NCI-H748 (cell line): ENCODE results near the gene WLS.

Source experiments
- DNase-seq: peaks from one replicate; lab custom pipeline; 2025; ENCODE audit not compliant: unreplicated experiment; lab: John Stamatoyannopoulos, UW

The WLS gene

GRCh38 chr1:68228851-68229250 lies 3.5 kb downstream of the WLS start:
- no peak for DNase-seq

GRCh38 chr1:68227598-68227997 lies 4.7 kb downstream of the WLS start:
- no peak for DNase-seq

DNA sequence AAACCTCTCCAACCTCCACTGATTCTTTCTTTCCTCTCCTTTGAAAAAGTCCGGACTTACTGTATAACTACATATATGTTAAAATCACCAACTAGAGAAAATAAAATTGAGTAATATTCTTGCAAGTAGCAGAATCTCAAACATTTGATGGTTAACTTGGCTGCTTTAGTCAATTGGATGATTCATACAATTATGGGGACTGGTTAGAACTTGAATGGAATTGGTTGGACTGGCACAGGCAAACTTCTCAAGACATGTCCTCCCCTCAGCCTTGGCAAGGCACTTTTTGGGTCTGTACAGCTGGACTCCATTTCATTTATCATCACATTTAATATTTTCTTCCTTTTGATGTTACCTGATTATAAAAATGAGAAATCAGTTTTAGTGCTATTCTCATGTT lies 6.5 kb downstream of the WLS start:
- no peak for DNase-seq

DNA sequence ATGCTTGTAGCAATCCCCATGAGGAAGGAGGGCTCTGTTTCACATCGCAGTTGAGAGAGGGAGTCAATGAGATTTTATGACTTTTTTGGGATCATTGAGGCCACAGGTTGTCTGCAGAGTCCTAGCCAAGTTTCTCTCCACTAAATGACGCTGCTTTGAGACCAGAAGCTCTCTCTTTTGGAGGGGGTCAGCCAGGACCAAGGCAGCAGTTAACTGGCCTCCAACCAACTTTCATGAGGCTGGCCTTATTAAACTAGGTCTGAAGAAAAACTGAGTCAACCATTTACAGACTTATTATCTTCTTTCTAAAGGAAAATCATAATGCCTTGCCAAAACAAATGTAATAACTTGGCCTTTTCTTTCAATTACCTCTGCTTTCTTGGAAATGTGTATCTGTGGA lies 8.6 kb downstream of the WLS start:
- DNase-seq = no peak

DNA sequence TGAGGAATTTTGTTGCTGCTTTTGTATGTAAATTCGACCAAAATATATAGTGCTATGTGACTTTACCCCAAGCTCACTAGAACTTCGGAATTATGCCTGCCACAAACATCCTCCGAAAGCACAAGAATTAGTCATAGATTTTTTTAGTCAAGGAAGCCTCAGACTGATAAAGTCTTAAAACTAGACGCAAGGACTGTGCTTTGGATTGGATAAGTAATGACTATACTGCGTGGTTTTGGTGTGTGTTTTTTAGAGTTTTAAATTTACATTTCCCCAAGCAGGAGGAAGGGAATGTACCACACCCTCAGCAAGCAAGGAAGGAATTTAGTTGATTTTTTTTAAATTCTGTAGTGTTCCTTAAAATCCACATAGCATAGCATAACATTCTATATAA lies 10.3 kb downstream of the WLS start:
- no peak for DNase-seq

DNA sequence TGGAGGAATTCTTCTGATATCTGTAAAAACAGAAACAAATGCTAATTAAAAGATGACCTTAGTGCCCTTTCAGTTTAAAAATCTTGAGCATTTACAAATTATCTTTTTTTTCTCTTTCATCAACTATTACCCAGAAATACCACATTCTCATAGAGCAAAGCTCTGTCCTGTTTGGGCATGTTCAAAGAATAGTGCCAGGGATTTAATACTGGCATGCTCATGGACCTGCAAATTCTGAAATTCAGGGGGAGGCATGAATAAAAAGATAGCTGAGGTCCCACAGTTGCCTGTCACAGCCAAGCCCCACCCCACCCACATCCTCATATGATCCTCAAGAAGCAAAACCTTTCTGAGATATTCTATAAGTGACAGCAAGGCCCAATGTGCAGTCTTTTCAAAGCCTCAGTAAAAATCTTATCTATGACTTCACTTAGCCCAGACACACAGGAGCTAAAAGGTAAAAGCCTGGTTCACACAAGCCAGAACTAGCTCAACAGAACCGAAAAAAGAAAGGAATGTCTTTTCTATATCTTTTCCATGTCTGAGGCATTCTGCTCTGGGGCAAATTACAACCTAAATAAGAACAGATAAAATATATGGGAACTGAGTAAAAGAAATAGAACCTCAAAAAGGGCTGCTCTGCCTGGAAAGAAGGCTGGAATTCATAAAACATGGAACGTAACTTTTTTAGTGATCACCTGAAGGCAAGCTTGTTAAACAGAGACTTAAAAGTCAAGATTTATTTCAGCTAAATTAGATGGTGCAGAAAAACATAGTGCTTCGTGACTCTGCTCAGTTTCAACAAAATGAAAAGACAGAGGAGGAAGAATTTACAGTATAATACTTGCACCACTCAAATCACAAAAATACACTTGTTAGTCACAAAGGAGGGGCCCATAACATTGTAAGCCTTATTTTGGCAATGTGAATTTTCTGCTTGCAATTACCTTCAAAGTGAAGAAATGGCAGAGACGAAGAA lies 11.0 kb downstream of the WLS start:
- no peak for DNase-seq

DNA sequence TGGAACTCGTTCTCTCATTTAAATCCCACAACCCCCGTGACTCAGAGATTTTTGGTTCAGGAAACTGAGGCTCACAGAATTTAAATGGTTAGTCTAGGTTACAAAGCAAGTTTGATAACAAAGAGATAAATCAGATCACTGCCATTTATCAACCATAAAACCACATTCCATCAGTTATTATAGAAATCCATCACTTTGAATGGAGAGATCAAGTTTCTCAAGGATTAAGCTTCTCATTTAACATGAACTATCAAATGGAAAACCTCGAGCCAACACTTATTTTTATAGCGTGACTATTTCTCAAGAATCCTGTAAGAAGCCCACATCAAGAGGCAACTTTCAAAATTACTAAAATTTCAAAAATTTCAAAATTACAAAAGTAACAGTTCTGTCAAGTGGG lies 11.9 kb downstream of the WLS start:
- DNase-seq = no peak

- no peak for DNase-seq
Observed at GRCh38 chr1:68218490-68218889, 13.8 kb downstream of the WLS start.

GRCh38 chr1:68217618-68218017 lies 14.7 kb downstream of the WLS start:
- no peak for DNase-seq

DNA sequence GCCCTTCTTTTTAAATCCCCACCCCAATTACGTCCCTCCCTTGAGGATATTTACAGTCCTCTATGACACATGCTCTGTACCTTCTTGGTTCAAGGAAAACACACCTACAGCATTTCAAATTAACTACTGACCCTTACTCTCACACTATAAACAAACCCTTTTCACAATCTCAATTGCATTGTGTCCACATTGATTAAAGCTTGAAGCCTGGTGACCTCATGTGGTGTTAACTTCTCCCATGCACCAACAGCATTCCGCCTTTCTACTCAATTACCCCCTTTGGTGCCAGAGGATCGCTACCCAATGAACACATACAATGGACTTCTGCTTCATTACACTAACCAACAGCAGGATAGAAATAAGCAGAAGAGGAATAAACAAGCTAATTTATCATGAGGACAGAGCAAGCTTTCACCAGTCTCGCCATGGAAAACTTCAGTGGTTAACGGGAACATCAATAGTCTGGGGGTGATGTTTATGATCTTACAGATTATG lies 15.2 kb downstream of the WLS start:
- DNase-seq = peak; percentile 96

GRCh38 chr1:68216089-68216772 lies 16.1 kb downstream of the WLS start:
- DNase-seq = no peak

- peak; percentile 62 for DNase-seq
Observed at GRCh38 chr1:68213843-68214242, 18.5 kb downstream of the WLS start.

DNA sequence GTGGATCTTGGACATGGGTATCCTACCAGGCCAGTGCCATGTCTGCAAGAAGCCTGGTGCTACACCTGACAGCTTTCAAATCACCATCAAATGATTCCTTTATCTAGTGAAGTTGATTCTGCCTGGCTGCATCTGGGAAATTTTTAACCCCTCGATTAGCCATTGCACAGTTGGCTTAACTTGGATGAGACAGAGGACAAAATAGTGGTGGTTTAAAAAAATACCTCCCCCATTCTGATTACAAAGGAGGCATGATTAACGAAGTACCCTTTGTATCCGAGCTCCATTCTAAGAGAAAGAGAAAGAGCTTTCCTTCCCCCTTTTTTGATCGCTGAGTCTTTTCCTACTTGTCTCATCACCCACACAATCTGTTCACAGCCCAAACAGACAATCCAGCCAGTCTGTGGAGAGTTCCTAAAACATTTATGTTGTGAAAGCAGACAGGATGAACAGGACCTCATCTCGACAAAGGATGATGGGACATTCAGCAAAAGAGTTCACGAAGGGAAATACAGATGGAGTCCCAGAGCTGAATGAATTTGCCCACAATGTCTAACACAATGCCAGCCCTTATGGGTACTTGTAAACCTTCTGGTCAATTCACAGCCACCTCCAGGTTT lies 20.5 kb downstream of the WLS start:
- DNase-seq = no peak

- no peak for DNase-seq
Observed at GRCh38 chr1:68210829-68211228, 21.5 kb downstream of the WLS start.

DNA sequence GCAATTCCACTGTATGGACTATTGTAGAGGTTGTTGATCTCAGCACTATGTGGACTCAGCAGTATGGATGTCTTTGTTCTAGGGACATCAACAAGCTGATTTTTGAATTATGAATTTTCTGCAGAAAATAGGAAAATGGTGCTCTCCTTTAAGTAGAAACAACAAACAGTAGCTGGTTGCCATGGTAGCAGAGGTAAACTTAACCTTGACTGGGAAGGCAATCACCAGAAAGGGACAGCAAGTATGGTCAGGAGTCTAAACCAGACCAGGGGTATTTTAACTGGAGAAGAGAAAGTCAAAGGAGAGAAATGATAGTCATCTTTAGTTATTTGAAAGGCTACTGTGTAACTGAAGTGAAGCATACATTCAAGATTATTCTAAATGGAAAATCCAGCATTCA lies 22.3 kb downstream of the WLS start:
- peak; percentile 9 for DNase-seq

GRCh38 chr1:68206848-68207689 lies 25.3 kb downstream of the WLS start:
- no peak for DNase-seq

- no peak for DNase-seq
Observed at GRCh38 chr1:68205794-68206358, 26.4 kb downstream of the WLS start.

DNA sequence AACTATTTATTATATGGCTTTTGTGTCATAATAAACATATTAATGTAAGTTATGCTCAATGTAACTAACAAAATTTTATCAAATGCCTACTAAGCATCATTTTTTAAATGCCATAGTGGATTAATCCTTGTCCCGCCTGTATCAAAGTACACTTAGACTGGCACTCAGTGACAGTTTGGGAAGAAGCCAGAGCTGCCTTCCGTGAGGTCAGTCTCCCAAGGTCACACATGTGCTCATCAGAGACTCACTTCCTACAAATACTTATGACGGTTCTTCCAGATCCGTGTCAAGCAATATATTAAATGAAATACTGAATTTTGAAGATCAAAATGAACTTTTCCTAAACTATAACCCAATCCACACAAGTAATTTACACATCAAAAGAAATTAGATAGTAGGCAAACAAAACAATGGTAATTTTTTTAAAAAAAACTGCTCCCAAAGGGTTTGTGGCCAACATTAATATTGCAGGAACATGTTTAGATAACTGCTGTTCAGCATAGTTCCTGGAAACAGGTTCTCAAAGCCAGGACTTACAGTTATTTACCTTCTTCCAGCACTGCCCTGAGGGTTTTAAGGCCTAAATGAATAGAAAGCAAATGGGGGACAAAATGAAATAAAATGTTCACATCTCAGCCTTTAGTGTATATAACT lies 27.2 kb downstream of the WLS start:
- no peak for DNase-seq

GRCh38 chr1:68202239-68202832 lies 30.0 kb downstream of the WLS start:
- DNase-seq = no peak
